Right lobe of liver (tissue), 4 donors: ENCODE measurements around the gene CDH4.

Source experiments
- POLR2A ChIP-seq: fragments of 450-650 bp; IDR thresholded peaks from one replicate; pipeline ENCODE4 v1.6.1; 2017; ENCODE audit warnings: antibody characterized with exemption, mild to moderate bottlenecking
- TF ChIP-seq, protein P1 (sequence below), 4 donors: fragments of 200-600 bp in 3 of 4; fragments of 450-650 bp in 1 of 4; IDR thresholded peaks; one replicate each; pipeline versions ENCODE4 v1.5.1 to v1.8.0; 2016 to 2022; ENCODE audit warnings: antibody characterized with exemption in 4 of 4, mild to moderate bottlenecking in 2 of 4
- donor health status: DM: no; HTN: no; CAD: no.
- donor health status: DM: no; HTN: no; CAD: no.
- donor health status: DM: no; HTN: yes; CAD: no.

DNA sequence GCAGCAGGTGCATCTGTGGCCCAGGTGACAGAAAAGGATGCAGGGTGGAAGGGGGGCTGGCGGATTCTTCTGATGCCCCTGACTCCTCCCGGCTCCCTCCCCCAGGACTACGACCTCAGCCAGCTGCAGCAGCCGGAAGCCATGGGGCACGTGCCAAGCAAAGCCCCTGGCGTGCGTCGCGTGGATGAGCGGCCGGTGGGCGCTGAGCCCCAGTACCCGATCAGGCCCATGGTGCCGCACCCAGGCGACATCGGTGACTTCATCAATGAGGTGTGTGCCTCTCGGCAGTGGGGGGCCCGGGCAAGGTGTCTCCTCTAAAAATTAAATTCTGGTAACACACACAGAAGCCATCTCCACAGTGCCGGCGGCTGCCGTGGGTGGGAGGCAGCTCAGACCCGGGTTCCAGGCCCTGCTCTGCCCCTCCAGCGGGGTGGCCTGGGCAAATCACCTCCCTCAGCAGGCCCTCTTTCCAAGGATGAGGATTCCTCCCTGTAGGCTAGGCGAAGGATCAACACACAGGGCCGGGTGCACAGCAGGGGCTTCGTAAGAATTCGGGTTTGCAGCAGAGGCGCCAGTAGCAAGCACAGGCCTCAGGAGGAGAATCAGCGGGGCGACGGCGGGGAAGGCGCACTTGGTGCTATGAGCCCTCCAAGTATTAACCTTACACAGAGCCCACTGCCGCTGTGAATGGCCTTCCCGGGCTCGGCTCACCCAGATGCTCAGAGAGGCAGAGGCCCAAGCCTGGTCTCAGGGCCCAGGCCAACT, 682.1 kb downstream of the CDH4 start:
- TF ChIP-seq, protein P1, sequence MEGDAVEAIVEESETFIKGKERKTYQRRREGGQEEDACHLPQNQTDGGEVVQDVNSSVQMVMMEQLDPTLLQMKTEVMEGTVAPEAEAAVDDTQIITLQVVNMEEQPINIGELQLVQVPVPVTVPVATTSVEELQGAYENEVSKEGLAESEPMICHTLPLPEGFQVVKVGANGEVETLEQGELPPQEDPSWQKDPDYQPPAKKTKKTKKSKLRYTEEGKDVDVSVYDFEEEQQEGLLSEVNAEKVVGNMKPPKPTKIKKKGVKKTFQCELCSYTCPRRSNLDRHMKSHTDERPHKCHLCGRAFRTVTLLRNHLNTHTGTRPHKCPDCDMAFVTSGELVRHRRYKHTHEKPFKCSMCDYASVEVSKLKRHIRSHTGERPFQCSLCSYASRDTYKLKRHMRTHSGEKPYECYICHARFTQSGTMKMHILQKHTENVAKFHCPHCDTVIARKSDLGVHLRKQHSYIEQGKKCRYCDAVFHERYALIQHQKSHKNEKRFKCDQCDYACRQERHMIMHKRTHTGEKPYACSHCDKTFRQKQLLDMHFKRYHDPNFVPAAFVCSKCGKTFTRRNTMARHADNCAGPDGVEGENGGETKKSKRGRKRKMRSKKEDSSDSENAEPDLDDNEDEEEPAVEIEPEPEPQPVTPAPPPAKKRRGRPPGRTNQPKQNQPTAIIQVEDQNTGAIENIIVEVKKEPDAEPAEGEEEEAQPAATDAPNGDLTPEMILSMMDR (IDR thresholded peaks at IDR 0.05): no peak
- TF ChIP-seq POLR2A: no peak
